Neural progenitor cell (in vitro differentiated cells): ENCODE measurements around the gene EDIL3.

Source experiments
- EZH2 ChIP-seq: fragments of 200-600 bp; sonication (generic); IDR thresholded peaks from 2 replicates; pipeline ENCODE4 v1.6.1; 2017; ENCODE audit warnings: antibody characterized with exemption, mild to moderate bottlenecking, moderate library complexity
- TF ChIP-seq, protein P1 (sequence below): fragments of 200-600 bp; sonication (generic); IDR thresholded peaks from 2 replicates; pipeline ENCODE4 v1.5.1; 2017; ENCODE audit warnings: antibody characterized with exemption, mild to moderate bottlenecking

DNA sequence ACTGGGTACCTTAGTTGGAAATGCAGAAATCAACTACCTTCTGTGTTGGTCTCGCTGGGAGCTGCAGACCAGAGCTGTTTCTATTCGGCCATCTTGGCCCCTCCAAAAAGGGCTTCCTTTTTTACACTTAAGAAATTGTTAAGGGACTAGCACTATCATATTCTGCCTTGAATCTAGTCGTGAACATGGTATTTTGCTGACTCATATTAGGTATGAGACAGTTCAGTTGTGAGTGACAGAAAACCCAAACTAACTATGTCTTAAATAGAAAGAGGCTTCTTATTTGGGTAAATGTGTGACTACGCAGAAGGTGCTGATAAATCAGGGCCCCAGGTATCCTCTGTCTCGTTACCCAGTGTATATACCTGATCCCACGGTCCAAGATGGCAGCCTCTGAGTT is 298.2 kb downstream of the EDIL3 start:
- no peak for TF ChIP-seq EZH2
- TF ChIP-seq, protein P1, sequence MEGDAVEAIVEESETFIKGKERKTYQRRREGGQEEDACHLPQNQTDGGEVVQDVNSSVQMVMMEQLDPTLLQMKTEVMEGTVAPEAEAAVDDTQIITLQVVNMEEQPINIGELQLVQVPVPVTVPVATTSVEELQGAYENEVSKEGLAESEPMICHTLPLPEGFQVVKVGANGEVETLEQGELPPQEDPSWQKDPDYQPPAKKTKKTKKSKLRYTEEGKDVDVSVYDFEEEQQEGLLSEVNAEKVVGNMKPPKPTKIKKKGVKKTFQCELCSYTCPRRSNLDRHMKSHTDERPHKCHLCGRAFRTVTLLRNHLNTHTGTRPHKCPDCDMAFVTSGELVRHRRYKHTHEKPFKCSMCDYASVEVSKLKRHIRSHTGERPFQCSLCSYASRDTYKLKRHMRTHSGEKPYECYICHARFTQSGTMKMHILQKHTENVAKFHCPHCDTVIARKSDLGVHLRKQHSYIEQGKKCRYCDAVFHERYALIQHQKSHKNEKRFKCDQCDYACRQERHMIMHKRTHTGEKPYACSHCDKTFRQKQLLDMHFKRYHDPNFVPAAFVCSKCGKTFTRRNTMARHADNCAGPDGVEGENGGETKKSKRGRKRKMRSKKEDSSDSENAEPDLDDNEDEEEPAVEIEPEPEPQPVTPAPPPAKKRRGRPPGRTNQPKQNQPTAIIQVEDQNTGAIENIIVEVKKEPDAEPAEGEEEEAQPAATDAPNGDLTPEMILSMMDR: no peak
